Measurements from ENCODE around the gene FAM219A. TPM values are rescaled to one million over a fixed set of nuclear protein-coding genes. Genes with fewer than 3 reads are reported as not detected.
A peak's percentile ranks its signal among the peaks of the same experiment; 100 is the strongest.

FAM219A gene
- total RNA-seq, 1 experiment from 2014 or later: 3.7 TPM

GRCh38 chr9:34459356-34459755 lies 986 bp upstream of the FAM219A start:
- Histone ChIP-seq H3K4me1 (ENCODE audit: low read length) (peaks cover 17% of the 10 kb centered on the region), H3K9me3 (ENCODE audit: low read length) (no peaks in the 10 kb centered on the region), H4K20me1 (ENCODE audit: insufficient read depth, low read depth, low read length) (peaks cover 4% of the 10 kb centered on the region; the same call in 1 of the 2 replicates), H3K4me2 (ENCODE audit: low read depth, low read length, poor library complexity, severe bottlenecking) (peak overlapping the region; percentile 83), H2AFZ (ENCODE audit: low read length) (no peak overlapping the region), H3K27ac (ENCODE audit: low read length) (no peak overlapping the region), H3K36me3 (ENCODE audit: insufficient read depth, low read length) (no peaks in the 10 kb centered on the region), H3K9ac (ENCODE audit: low read length) (no peak overlapping the region; the same call in 1 of the 2 replicates), H3K4me3 (ENCODE audit: low read length) (no peak overlapping the region; the same call in 1 of the 2 replicates), H3K79me2 (ENCODE audit: low read length) (no peaks in the 10 kb centered on the region), H3K27me3 (ENCODE audit: low read length) (no peaks in the 10 kb centered on the region), H3K9me2 (replicated peaks; ENCODE audit: insufficient read depth, low read length) (no peaks in the 10 kb centered on the region)
- DNase-seq: no peak

GRCh38 chr9:34458959-34459340 lies 580 bp upstream of the FAM219A start:
- peak overlapping the region; percentile 83 for H3K4me2 ChIP-seq (ENCODE audit: low read depth, low read length, poor library complexity, severe bottlenecking)
- no peaks in the 10 kb centered on the region for H3K36me3 ChIP-seq (ENCODE audit: insufficient read depth, low read length)
- H4K20me1 ChIP-seq (ENCODE audit: insufficient read depth, low read depth, low read length): peaks cover 5% of the 10 kb centered on the region; the same call in 1 of the 2 replicates
- H3K9me2 ChIP-seq (replicated peaks; ENCODE audit: insufficient read depth, low read length): no peaks in the 10 kb centered on the region
- no peaks in the 10 kb centered on the region for H3K27me3 ChIP-seq (ENCODE audit: low read length)
- no peaks in the 10 kb centered on the region for H3K9me3 ChIP-seq (ENCODE audit: low read length)
- peak overlapping the region; percentile 44 for H3K4me3 ChIP-seq (ENCODE audit: low read length)
- H3K4me1 ChIP-seq (ENCODE audit: low read length): peaks cover 17% of the 10 kb centered on the region
- H3K27ac ChIP-seq (ENCODE audit: low read length): no peak overlapping the region
- H3K9ac ChIP-seq (ENCODE audit: low read length): peak overlapping the region; percentile 11; the same call in 1 of the 2 replicates
- DNase-seq: no peak
- H2AFZ ChIP-seq (ENCODE audit: low read length): 0 out of 2 replicates have a peak overlapping the region, but pooled peaks have one; percentile 19
- no peaks in the 10 kb centered on the region for H3K79me2 ChIP-seq (ENCODE audit: low read length)

GRCh38 chr9:34457266-34458012 lies 931 bp downstream of the FAM219A start:
- Histone ChIP-seq H4K20me1 (ENCODE audit: insufficient read depth, low read depth, low read length) (peaks cover 16% of the 10 kb centered on the region; the same call in 1 of the 2 replicates), H3K9me2 (replicated peaks; ENCODE audit: insufficient read depth, low read length) (no peaks in the 10 kb centered on the region), H3K9ac (ENCODE audit: low read length) (peak overlapping the region; percentile 79), H3K79me2 (ENCODE audit: low read length) (no peaks in the 10 kb centered on the region), H3K27ac (ENCODE audit: low read length) (no peak overlapping the region), H3K4me3 (ENCODE audit: low read length) (peak overlapping the region; percentile 82), H3K4me1 (ENCODE audit: low read length) (peaks cover 17% of the 10 kb centered on the region), H3K27me3 (ENCODE audit: low read length) (no peaks in the 10 kb centered on the region), H3K4me2 (ENCODE audit: low read depth, low read length, poor library complexity, severe bottlenecking) (peak overlapping the region; percentile 83), H3K36me3 (ENCODE audit: insufficient read depth, low read length) (no peaks in the 10 kb centered on the region), H2AFZ (ENCODE audit: low read length) (peak overlapping the region; percentile 50; the same call in 1 of the 2 replicates), H3K9me3 (ENCODE audit: low read length) (no peaks in the 10 kb centered on the region)
- peak; percentile 49 for DNase-seq

DNA sequence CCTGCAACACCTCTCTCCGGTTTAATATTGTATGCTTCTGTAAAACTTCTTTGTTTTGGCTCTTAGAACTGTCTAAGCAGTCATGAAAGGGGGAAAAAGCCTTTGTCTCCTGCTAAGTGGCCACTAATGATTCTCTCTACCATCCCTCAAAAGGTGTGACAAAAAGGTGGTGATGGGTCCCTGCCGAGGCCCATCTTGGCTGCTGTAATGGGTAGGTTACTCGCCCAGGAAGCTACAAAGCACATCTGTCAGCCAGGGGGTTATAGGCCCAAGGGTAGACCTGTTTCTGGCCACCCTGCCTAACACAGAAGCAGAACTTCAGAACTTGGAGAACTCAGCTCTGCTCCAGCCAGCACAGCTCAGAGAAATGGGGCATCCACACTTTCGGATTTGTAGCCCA lies 1.6 kb downstream of the FAM219A start:
- DNase-seq: no peak

DNA sequence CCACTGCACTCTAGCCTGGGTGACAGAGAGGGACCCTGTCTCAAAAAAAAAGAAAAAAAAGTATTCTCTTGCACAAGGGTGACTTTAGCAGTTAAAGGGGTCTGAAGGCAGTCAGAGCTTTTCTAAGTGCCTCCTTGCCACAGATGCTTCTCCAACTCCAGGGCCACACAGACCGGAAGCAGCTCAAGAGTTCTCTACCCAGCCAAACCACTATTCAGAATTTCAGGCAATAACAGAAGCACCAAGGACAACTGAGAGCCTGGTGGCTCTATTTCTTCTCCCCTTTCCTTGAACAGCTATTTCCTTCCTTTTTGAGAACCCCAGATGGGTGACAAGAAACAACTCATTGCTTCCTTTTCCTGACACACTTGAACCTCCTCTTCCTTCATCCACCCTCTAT lies 2.2 kb downstream of the FAM219A start:
- Histone ChIP-seq H3K27ac (ENCODE audit: low read length) (no peak overlapping the region), H4K20me1 (ENCODE audit: insufficient read depth, low read depth, low read length) (peaks cover 28% of the 10 kb centered on the region; the same call in 1 of the 2 replicates), H3K36me3 (ENCODE audit: insufficient read depth, low read length) (no peaks in the 10 kb centered on the region), H3K9me3 (ENCODE audit: low read length) (no peaks in the 10 kb centered on the region), H3K9me2 (replicated peaks; ENCODE audit: insufficient read depth, low read length) (no peaks in the 10 kb centered on the region), H3K4me3 (ENCODE audit: low read length) (no peak overlapping the region), H3K9ac (ENCODE audit: low read length) (no peak overlapping the region), H3K79me2 (ENCODE audit: low read length) (no peaks in the 10 kb centered on the region), H2AFZ (ENCODE audit: low read length) (no peak overlapping the region), H3K4me2 (ENCODE audit: low read depth, low read length, poor library complexity, severe bottlenecking) (no peak overlapping the region), H3K4me1 (ENCODE audit: low read length) (peaks cover 17% of the 10 kb centered on the region), H3K27me3 (ENCODE audit: low read length) (no peaks in the 10 kb centered on the region)
- DNase-seq: no peak

More for the DNA sequence above, 1.6 kb downstream of the FAM219A start:
- Histone ChIP-seq H3K36me3 (ENCODE audit: insufficient read depth, low read length) (no peaks in the 10 kb centered on the region), H3K4me1 (ENCODE audit: low read length) (peaks cover 17% of the 10 kb centered on the region), H3K27ac (ENCODE audit: low read length) (no peak overlapping the region), H3K9me3 (ENCODE audit: low read length) (no peaks in the 10 kb centered on the region), H3K9ac (ENCODE audit: low read length) (no peak overlapping the region), H3K27me3 (ENCODE audit: low read length) (no peaks in the 10 kb centered on the region), H3K9me2 (replicated peaks; ENCODE audit: insufficient read depth, low read length) (no peaks in the 10 kb centered on the region), H3K4me2 (ENCODE audit: low read depth, low read length, poor library complexity, severe bottlenecking) (no peak overlapping the region), H2AFZ (ENCODE audit: low read length) (no peak overlapping the region), H4K20me1 (ENCODE audit: insufficient read depth, low read depth, low read length) (peaks cover 22% of the 10 kb centered on the region; the same call in 1 of the 2 replicates), H3K4me3 (ENCODE audit: low read length) (no peak overlapping the region), H3K79me2 (ENCODE audit: low read length) (no peaks in the 10 kb centered on the region)

GRCh38 chr9:34454571-34455065 lies 3.8 kb downstream of the FAM219A start:
- no peaks in the 10 kb centered on the region for H3K9me3 ChIP-seq (ENCODE audit: low read length)

GRCh38 chr9:34452568-34452967 lies 5.8 kb downstream of the FAM219A start:
- no peak for DNase-seq
- peaks cover 43% of the 10 kb centered on the region; the same call in 1 of the 2 replicates for H4K20me1 ChIP-seq (ENCODE audit: insufficient read depth, low read depth, low read length)
- no peaks in the 10 kb centered on the region for H3K79me2 ChIP-seq (ENCODE audit: low read length)
- no peaks in the 10 kb centered on the region for H3K27me3 ChIP-seq (ENCODE audit: low read length)
- H3K27ac ChIP-seq (ENCODE audit: low read length): no peak overlapping the region
- H3K4me1 ChIP-seq (ENCODE audit: low read length): peaks cover 8% of the 10 kb centered on the region
- H3K9me3 ChIP-seq (ENCODE audit: low read length): no peaks in the 10 kb centered on the region
- H2AFZ ChIP-seq (ENCODE audit: low read length): no peak overlapping the region
- H3K36me3 ChIP-seq (ENCODE audit: insufficient read depth, low read length): no peaks in the 10 kb centered on the region
- no peak overlapping the region for H3K4me3 ChIP-seq (ENCODE audit: low read length)
- no peak overlapping the region for H3K4me2 ChIP-seq (ENCODE audit: low read depth, low read length, poor library complexity, severe bottlenecking)
- H3K9ac ChIP-seq (ENCODE audit: low read length): no peak overlapping the region
- H3K9me2 ChIP-seq (replicated peaks; ENCODE audit: insufficient read depth, low read length): no peaks in the 10 kb centered on the region

More at GRCh38 chr9:34454571-34455065, 3.8 kb downstream of the FAM219A start:
- Histone ChIP-seq H4K20me1 (ENCODE audit: insufficient read depth, low read depth, low read length) (peaks cover 32% of the 10 kb centered on the region; the same call in 1 of the 2 replicates), H3K4me2 (ENCODE audit: low read depth, low read length, poor library complexity, severe bottlenecking) (no peak overlapping the region), H3K9ac (ENCODE audit: low read length) (no peak overlapping the region), H3K9me2 (replicated peaks; ENCODE audit: insufficient read depth, low read length) (no peaks in the 10 kb centered on the region), H3K27ac (ENCODE audit: low read length) (no peak overlapping the region), H3K27me3 (ENCODE audit: low read length) (no peaks in the 10 kb centered on the region), H3K4me1 (ENCODE audit: low read length) (peaks cover 17% of the 10 kb centered on the region), H3K4me3 (ENCODE audit: low read length) (no peak overlapping the region), H3K36me3 (ENCODE audit: insufficient read depth, low read length) (no peaks in the 10 kb centered on the region), H3K79me2 (ENCODE audit: low read length) (no peaks in the 10 kb centered on the region), H2AFZ (ENCODE audit: low read length) (no peak overlapping the region)
- DNase-seq: no peak

DNA sequence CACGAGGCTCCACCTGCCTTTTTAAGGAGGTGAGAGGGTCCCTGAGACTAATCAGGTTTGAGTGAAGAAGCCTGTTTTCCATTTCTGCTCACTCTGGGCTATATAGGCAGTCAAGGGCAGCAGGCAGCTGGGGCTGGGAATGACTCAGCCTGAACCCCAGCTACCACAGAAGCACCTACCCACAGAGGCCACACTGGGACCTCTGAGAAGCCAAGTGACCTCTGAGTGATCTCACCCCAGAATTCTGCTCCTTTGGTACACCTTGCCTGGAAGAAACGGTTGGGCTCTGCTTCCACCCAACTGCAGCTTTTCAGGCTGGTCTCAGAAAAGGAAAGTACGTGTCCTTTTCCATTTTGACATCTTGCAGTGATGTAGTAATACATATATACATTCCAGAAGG lies 6.8 kb downstream of the FAM219A start:
- H3K27me3 ChIP-seq (ENCODE audit: low read length): no peaks in the 10 kb centered on the region
- no peaks in the 10 kb centered on the region for H3K9me2 ChIP-seq (replicated peaks; ENCODE audit: insufficient read depth, low read length)
- no peaks in the 10 kb centered on the region for H3K79me2 ChIP-seq (ENCODE audit: low read length)
- no peak overlapping the region for H3K27ac ChIP-seq (ENCODE audit: low read length)
- no peak for DNase-seq
- no peak overlapping the region for H2AFZ ChIP-seq (ENCODE audit: low read length)
- no peaks in the 10 kb centered on the region for H3K9me3 ChIP-seq (ENCODE audit: low read length)
- peaks cover 47% of the 10 kb centered on the region; the same call in 1 of the 2 replicates for H4K20me1 ChIP-seq (ENCODE audit: insufficient read depth, low read depth, low read length)
- H3K9ac ChIP-seq (ENCODE audit: low read length): no peak overlapping the region
- H3K4me3 ChIP-seq (ENCODE audit: low read length): no peak overlapping the region
- H3K36me3 ChIP-seq (ENCODE audit: insufficient read depth, low read length): no peaks in the 10 kb centered on the region
- H3K4me1 ChIP-seq (ENCODE audit: low read length): peaks cover 3% of the 10 kb centered on the region; the same call in 1 of the 2 replicates
- no peak overlapping the region for H3K4me2 ChIP-seq (ENCODE audit: low read depth, low read length, poor library complexity, severe bottlenecking)

Data from Karpas-422 (cell line).